Lung microvascular endothelial cell (primary cell): ENCODE measurements around the gene KIRREL2. TPM values are rescaled to one million over a fixed set of nuclear protein-coding genes. Genes with fewer than 3 reads are reported as not detected.
"Not testable (repeated sequence)": the region's sequence is repeated elsewhere in the genome, so short reads cannot be mapped to it uniquely, and the experiment has no call there.

ENCODE experiments used
- DNase-seq, 2 donors: peaks; one replicate each; pipeline versions ENCODE4 v3.0.0 to v3.0.0-alpha.2; 2010; ENCODE audit warnings: low read depth in 2 of 2
- total RNA-seq: library from RNA; depleted of rRNA; stranded (reverse); fragments of >200 nt; gene quantifications from 2 replicates; pipeline ENCODE4 v1.2.1, GENCODE V29; 2014

KIRREL2 gene
- not detected in 2 replicates for total RNA-seq

GRCh38 chr19:35856546-35857149 lies at the start of gene KIRREL2:
KIRREL2 (plus strand) TSS chr19:35856911; CDS start chr19:35857120, 209 bp downstream.
- no peak for DNase-seq

GRCh38 chr19:35807633-35808032 lies 49.1 kb upstream of the KIRREL2 start:
- DNase-seq, result no peak

GRCh38 chr19:35811317-35812219 lies 45.1 kb upstream of the KIRREL2 start:
- DNase-seq, result no peak

- no peak for DNase-seq
These were observed 44.3 kb upstream of the KIRREL2 start, which contains the start of gene PRODH2 for GRCh38 chr19:35812220-35813042. PRODH2 (minus strand) TSS chr19:35812845; CDS start chr19:35812805, 40 bp downstream.

- DNase-seq, result no peak
These were observed 43.4 kb upstream of the KIRREL2 start for GRCh38 chr19:35813043-35813890.

GRCh38 chr19:35816262-35816661 lies 40.4 kb upstream of the KIRREL2 start:
- no peak for DNase-seq

- no peak for DNase-seq
These were observed 39.9 kb upstream of the KIRREL2 start for GRCh38 chr19:35816846-35817245.

- DNase-seq, result no peak
These were observed 38.3 kb upstream of the KIRREL2 start for GRCh38 chr19:35818445-35818844.

GRCh38 chr19:35822579-35822978 lies 34.1 kb upstream of the KIRREL2 start:
- DNase-seq, result no peak

GRCh38 chr19:35824150-35824549 lies 32.6 kb upstream of the KIRREL2 start:
- no peak for DNase-seq

GRCh38 chr19:35828692-35829301 lies 27.9 kb upstream of the KIRREL2 start:
- peak; percentile 70 to 81 for DNase-seq

- DNase-seq, result no peak
These were observed 25.7 kb upstream of the KIRREL2 start for GRCh38 chr19:35830986-35831385.

- no peak for DNase-seq
These were observed 24.7 kb upstream of the KIRREL2 start for GRCh38 chr19:35832054-35832453.

GRCh38 chr19:35833972-35834371 lies 22.7 kb upstream of the KIRREL2 start:
- no peak for DNase-seq

- DNase-seq, result not testable (repeated sequence)
These were observed 20.6 kb upstream of the KIRREL2 start for GRCh38 chr19:35836096-35836495.

GRCh38 chr19:35841961-35842595 lies 14.6 kb upstream of the KIRREL2 start:
- no peak for DNase-seq

- no peak for DNase-seq
These were observed 13.9 kb upstream of the KIRREL2 start for GRCh38 chr19:35842666-35843272.

- DNase-seq, result no peak
These were observed 12.8 kb upstream of the KIRREL2 start for GRCh38 chr19:35843676-35844481.
